HG03565 (cell line): Measurements from ENCODE around the gene MRPS9.

Experiments
- ATAC-seq: cut with Tn5 transposase; IDR thresholded peaks from one replicate; pipeline ENCODE4 v1.9.1; 2021; ENCODE audit warnings: mild to moderate bottlenecking, moderate library complexity; ENCODE audit not compliant: unreplicated experiment

Gene MRPS9

GRCh38 chr2:105149272-105149671 lies 111.4 kb downstream of the MRPS9 start:
- ATAC-seq = no peak
